HG03159 (cell line): Measurements from ENCODE around the gene METAP1D.
"Not testable (repeated sequence)": the region's sequence is repeated elsewhere in the genome, so short reads cannot be mapped to it uniquely, and the experiment has no call there.

ENCODE experiments used
- ATAC-seq: cut with Tn5 transposase; IDR thresholded peaks from one replicate; pipeline ENCODE4 v1.9.1; 2021; ENCODE audit warnings: mild to moderate bottlenecking, moderate library complexity; ENCODE audit not compliant: unreplicated experiment

Gene METAP1D

DNA sequence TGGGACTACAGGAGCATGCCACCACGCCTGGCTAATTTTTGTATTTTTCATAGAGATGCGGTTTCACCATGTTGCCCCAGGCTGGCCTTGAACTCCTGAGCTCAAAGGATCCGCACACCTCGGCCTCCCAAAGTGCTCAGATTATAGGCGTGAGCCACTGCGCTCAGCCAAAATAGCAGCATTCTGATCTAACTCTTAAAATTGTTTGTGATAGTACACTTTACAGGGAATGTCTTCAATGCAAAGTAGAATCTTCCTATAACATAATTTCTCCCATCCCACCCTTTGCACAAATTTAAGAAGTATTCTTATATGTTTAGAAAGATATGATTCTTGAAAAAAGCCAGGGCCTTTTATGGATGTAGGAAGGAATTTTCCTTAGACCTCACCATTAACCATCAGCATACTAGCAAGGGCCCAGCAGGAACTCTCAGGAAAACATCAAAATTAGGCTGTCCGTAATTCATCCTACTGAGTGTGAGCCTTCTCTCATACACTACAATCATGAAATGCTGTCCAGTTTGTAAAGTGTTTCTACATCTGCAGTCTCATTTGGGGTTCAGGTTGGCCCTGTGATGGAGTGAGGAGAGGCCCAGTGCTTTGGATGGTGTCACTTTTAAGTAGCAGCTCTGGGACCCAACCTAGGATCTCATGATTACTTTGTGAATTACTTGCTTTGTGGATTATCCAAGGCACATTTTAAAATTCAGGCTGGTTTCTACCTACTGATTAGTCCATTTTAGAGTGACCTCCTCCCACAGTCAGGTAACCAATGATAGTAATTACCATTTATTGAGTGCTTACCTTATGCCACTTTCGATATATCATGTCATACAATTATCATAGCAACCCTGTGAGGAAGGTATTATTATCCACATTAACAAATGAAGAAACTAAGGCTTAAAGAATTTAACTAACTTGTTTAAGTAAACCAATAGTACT lies 48.1 kb downstream of the METAP1D start:
- ATAC-seq, result no peak

DNA sequence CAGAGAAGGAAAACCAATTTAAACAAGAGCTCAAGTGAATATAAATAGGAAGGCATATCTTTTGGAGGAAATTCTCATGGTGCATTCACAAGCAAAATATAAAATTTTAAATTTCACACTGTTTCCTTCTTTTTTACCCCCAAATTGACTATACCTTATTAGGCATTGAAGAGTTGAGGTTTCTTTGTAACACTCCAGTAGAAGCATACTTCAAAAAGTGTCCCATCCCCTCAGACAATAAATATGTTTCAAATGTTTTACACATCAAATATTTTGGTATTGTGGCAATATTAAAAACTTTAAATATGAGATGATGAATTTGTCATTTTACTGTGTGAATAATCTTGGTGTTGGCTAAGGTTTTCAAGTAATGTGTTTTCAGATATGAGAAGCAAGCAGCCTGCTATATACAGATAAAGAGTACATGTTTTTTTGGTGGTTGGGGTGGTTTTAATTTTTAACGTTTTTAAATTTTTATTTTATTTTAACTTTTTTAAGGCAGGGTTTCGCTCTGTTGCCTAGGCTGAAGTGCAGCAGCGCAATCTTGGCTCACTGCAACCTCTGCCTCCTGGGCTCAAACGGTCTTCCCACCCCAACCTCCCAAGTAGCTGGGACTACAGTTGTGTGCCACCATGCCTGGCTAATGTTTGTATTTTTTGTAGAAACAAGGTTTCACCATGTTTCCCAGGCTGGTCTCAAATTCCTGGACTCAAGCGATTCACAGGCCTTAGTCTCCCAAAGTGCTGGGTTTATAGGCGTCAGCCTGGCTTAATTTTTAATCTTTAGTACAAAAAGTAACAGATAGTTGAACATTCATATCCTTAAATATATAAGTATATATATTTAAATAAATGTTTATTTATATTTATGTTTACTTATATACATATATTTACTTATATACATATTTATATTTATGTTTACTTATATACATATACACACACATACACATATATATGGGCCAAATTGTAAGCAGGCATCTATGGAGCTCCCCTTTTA lies 49.1 kb downstream of the METAP1D start:
- no peak for ATAC-seq

DNA sequence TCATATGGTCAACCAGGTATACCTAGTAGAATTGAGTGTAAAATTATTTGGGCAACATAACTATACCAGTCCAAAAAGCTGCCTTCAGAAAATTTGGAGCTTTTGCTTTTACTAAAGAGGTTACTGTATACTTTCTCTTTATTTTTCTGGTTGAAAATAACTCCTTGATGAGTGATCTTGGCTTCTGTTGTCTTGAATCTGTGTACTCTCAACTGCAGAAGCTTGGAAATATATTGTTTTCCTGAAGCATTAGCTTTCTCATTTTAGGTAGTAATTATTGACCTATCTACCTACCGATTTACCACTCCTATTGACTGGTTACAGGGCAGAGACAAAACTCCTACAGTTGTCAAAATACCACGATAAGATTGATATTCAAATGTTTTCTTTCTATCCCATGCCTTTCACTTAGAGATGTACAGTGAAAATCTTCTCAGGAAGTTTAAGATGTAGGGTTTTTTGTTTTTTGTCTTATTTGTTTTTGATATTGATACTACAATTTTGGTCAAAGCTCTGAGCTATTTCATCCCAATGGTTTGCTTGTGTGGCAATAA lies 49.9 kb downstream of the METAP1D start:
- ATAC-seq, result no peak

DNA sequence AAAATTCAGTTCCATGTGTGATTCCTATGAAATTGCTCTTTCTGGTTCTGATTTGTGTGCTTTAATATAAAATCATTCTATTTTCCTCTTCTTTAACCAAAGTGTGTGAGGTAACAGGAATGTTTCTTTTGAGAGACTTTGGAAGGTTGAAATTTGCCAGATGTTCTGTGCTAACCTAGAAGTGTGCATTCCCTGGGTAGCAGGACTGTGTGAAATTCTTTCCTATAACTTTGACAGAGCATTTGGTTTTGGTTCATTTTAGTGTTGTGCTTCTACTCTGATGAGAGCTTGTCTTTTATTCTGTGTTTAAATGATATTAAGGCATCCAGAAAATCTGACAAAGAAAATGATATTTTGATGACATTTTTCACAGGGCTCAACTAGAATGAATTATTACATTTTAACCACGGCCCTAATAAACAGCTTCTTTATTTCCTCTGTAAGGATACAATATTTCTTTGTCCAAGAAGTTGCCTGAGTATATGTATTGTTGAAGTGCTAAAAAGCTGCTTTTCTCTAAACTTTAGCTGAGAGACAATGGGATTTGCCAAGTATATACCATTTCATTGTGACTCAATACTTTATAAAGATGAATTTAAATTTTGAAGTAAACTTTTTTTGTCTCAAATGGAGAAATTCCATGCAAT lies 50.8 kb downstream of the METAP1D start:
- ATAC-seq, result no peak

DNA sequence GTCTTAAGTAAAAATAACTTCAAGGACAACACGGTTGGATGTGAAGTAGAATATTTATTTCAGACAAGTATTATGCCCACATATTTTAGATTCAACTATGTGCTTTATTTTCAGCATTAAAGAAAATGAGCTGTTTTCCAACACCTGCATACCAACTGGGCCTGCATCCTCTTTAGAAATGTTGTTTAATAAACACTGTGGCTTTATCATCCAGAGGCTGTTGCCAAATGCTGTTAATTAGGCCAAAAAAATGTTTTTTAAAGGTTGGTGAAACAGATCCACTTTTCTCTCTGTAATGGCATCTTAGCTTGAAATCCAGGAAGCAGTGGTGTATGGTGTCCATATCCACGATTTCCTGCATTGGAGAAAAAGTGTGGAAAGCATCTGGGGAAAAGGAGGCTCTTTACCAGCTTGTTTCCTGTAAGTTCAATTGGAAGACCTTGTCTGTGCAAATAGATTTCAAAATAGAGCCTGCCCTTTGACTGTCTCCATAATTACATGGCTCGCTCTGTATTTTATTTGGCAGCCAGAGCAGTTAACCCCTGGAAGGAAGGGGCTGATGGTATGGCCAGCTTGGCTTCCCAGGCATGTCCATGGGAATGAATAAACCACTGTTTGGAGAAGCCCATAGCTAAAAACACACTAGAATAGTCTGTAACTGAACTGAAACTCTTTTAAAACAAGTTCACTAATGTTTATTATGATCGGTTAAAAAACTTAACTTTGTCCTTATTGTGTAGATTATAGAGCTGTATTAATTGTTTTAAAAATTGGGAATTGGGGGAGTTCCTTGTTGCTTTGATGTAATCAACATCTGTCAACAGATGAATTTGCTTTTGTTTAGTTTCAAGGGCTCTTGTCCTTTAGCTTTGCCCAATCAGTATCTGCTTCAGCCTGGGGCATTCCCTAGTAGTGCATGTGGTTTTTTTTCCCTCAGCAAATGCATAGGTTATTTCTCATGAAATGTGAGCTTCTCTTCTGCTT lies 52.5 kb downstream of the METAP1D start:
- ATAC-seq, result no peak

DNA sequence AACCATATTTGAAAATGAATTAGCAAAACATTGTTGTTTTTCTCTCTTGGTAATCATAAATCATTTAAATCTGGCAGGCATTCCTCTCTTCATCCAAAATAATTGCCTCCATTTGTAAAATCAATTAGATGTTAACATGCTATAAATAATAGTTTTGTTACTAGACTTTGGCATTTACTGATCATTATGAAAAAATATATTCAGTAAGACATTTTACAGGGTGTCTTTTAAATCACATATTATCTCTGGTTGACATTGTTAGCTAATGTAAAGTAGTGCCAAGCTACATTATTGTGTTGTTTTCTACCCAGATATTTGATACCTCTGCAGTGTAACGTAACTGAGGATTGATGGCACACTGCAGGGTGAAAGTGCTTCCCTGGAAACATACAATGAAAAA lies 53.7 kb downstream of the METAP1D start:
- no peak for ATAC-seq

DNA sequence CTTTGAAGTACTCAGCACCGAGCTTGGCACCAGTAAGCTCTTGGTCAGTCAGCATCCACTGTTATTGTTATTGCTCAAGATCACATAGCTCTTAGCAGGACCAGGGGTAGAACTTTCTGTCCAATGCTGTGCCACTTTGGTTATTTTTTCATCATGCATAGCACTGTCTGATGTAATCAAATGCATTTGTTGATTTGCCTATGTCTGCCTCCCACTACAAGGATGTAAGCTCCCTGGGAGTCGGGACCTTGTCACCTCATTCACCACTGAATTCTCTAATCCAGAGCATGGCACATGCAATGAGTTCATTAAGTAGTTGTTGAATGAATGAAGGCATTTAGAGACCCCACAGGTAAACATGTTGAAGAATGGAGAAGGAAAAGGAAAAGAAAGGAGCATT lies 56.5 kb downstream of the METAP1D start:
- no peak for ATAC-seq

DNA sequence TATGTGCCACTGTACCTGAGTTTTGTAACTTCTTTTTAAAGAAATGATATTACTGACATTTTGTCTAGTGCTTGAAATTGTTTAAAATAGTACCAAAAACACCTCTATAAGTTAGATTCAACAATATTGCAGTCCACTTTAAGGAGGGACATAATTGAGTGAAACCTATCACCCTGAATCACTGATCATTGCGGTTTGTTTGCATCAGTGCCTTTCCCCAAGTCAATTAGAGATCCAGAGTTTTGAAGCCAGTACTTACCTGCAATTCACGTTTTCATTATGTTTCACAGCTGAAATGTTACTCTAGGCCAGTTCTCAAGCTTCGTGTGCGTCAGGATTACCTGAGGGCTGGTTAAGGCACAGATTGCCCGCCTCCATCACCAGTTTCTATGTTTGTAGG lies 58.9 kb downstream of the METAP1D start:
- no peak for ATAC-seq

DNA sequence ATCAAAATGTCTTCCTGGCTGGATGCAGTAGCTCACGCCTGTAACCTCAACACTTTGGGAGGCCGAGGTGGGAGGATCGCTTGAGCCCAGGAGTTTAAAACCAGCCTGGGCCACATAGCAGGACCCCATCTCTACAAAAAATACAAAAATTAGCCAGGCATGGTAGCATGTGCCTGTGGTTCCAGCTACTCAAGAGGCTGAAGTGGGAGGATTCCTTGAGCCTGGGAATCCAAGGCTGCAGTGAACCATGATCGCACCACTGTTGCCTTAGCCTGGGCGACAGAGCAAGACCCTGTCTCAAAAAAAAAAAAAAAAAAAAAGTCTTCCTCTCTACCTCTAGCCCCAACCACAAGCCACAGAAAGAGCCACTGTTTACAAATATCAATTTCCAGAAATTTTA lies 60.4 kb downstream of the METAP1D start:
- not testable (repeated sequence) for ATAC-seq

DNA sequence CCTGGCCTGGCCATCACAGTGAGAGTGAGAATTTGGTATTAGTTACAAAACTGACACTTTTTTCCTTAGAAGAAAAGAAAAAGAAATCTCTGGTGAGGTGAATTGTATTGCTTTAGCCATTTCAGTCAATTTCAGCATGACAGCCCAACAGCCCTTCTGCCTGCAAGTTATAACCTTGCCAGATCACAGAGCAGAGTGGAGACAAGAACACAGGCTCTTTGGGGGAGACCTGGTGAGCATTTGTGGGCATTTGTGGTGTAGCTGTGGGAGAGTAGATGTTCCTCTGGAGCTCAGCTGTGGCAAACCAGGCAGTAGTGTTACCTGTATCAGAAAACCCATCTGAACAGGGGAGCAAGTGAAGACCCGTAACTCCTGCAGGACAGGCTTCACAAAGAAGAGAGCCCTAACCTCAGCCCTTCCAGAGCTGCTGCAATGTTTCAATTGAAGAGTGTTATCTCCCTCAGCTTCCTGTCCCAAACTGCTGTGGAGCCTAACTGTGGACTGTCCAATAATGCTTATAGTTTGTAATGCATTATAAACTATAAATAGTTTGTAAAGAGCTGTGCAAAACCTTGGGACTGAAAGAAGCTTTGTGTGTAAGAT lies 62.8 kb downstream of the METAP1D start:
- no peak for ATAC-seq

DNA sequence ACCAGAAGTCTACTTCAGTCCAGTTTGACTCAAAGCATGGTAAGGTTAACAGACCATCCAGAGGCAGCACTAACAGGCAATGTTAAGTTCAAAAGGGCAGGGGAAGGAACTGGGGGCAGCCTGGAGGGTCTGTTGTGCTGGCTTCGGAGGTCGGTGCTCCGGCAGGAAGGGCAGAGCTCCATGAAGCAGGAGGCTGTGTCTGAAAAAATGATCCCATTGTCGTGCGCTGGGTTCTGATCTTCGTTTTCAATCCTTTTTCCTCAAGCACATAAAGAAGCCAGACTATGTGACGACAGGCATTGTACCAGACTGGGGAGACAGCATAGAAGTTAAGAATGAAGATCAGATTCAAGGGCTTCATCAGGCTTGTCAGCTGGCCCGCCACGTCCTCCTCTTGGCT lies 63.7 kb downstream of the METAP1D start:
- ATAC-seq, result no peak

DNA sequence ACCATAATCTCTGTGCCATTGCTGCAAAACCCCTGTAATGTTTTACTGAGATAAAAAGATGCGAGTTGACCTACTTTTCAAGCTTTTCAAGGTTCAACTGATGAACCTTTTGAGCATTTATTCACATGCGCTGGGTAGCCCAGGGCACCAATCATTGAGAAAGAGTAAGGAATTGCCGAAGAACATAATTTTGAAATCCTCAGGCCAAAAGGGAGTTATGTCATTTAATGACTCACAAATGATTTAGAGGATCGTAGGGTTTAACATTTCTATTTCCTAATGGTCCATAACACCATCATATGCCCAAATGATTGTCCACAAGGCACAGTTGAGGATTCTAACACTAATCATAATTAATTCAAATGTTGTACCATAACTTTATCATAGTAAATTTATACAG lies 65.4 kb downstream of the METAP1D start:
- no peak for ATAC-seq

DNA sequence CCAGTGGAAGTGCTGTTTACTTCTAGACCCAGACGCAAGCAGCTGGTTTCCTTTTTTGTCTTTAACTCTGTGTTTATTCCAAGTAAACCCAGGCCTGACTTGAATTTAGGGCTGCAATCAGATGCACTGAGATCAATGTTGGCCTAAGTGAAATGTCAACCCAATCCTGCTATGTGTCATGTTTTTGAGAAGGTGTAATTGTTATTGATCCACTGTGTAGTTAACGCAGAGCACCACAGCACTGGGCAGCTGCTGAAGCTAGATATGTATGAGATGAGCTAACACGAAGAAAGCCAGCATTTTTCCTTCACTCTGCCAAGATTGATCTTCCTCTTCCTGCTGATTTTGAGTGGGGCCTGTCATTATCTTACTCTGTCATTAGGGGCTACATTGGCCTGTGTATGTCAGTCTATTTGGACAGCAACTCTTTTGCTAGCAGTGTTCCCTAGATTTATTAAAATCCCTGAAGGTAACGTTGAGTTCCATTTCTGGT lies 66.7 kb downstream of the METAP1D start:
- ATAC-seq, result no peak

DNA sequence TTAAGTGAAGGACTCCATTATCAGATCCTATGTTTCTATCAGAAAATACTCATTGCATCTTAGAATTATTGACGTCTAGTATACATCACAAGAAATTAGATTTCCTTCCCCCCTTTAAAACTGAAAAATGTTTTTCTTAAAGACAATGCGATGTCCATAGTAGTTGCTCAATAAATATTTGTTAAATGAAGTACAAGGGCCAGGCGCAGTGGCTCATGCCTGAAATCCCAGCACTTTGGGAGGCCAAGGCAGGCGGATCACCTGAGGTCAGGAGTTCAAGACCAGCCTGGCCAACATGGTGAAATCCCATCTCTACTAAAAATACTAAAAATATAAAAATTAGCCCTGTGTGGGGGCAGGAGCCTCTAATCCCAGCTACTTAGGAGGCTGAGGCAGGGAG lies 68.2 kb downstream of the METAP1D start:
- ATAC-seq, result not testable (repeated sequence)

DNA sequence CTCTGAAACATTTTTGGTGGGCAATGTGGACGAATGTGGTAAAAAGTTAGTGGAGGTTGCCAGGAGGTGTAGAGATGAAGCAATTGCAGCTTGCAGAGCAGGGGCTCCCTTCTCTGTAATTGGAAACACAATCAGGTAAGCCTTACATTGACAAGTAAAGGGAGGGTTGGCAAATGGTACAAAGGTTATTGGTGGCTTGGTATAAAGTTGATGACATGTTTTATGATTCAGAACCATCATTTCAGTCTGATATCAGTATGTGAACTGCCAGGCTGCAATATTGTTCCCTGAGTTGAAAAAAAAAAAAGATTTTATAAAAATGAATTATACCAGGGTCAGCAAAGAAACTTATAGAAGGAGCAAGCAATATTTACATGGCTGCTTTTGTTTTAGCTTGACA lies 71.2 kb downstream of the METAP1D start:
- no peak for ATAC-seq

DNA sequence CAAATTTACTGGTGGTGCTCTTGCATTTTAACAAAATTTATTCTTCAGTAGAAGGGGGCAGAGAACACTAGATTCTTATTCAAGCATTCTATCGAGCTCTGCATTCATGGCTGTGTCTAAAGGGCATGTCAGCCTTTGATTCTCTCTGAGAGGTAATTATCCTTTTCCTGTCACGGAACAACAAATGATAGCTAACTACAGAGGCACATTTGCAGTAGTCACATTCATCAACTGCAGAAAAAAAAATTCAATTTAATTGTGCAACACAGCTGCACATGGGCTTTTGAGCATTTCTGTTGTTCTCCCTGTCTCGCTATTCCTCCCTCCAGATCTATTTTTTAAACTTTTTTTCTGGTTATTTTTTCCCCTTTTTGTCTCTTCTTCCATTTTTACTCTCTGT lies 72.5 kb downstream of the METAP1D start:
- ATAC-seq, result no peak

DNA sequence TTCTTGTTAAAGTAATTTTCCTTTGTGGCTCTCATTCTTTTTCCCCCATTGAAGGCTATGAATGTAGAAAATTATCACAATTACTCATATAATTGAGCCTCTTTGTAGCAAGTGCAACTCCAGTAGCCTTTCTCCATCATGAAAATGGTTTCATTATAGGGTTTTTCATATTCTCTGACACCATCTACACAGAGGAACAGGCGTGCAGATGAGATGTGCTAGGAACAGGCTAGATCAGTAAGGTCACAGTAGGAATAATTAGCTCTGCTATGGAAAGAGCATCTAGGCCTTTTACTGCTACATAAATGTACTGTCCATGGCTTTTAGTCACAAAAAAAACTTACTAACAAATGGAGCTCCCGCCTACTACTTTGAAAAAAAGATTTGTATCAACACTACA lies 73.0 kb downstream of the METAP1D start:
- no peak for ATAC-seq

DNA sequence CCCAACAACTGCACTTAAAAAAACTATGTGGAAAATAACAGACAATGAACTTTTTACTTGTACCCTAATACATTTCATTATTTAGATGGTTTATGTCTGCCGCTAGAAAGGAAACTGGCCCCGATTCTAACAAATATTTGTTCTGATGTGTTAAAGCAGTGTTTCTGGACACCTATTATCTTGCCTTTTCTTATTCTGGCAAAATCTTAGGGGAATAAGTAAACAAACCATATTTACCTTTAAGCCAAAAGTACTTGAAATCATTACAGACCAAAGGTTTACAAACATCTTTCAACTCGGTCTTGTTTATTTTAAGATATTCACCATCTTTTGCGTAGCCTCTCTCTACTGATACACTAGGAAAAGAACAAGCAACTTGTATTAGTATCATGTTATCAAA lies 73.8 kb downstream of the METAP1D start:
- no peak for ATAC-seq

DNA sequence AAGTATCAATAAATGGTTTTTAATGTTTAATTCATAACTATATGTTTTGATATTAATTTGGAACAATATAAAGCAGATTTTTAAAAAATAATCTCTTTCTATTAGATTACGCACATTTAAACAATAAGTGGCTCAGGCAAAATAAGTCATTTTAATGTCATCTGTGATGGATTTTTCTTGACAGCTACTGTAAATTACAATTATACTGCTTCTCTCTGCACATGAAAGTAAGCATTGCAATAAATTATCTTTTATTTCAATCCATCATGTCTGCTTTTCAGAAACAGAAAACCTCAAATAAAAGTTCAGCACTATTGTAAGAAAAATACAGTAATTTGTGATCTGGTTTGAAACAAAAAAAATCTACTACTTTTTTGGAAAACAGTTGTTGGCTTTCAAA lies 74.5 kb downstream of the METAP1D start:
- no peak for ATAC-seq
